Pancreas (tissue), 10 donors: ENCODE measurements around the gene AFDN. TPM values are rescaled to one million over a fixed set of nuclear protein-coding genes. Genes with fewer than 3 reads are reported as not detected.

ENCODE experiments used
- ATAC-seq, 4 donors: fragments of 200-7000 bp; cut with Tn5 transposase; one replicate each; pipeline versions ENCODE4 v1.8.0 to v1.9.1; 2020; ENCODE audit warnings: mild to moderate bottlenecking in 4 of 4, moderate library complexity in 4 of 4
- DNase-seq, 6 donors: peaks; one replicate each; pipeline ENCODE4 v3.0.0-alpha.2; 2020
- FAIRE-seq: peaks from 2 replicates; lab custom pipeline; 2012; peaks lifted over from hg19 to GRCh38; lab: Jason Lieb, UNC
- H3K27ac ChIP-seq, 4 donors: fragments of 200-600 bp; sonication (generic); 1 replicate in 3 of 4; 2 replicates in 1 of 4; pipeline versions ENCODE4 v1.5.0 to v1.8.0; 2020
- H3K27me3 ChIP-seq, 4 donors: fragments of 200-600 bp; one replicate each; pipeline ENCODE4 v1.8.0; 2021
- H3K36me3 ChIP-seq, 3 donors: fragments of 200-600 bp; sonication (generic) in 1 of 3; one replicate each; pipeline versions ENCODE4 v1.5.0 to v1.8.0; 2020 to 2021
- H3K4me1 ChIP-seq, 3 donors: fragments of 200-600 bp; one replicate each; pipeline ENCODE4 v1.8.0; 2021
- H3K4me3 ChIP-seq, 4 donors: fragments of 200-600 bp; sonication (generic) in 2 of 4; one replicate each; pipeline versions ENCODE4 v1.5.0 to v1.8.0; 2020 to 2021
- H3K9me3 ChIP-seq, 4 donors: fragments of 200-600 bp; one replicate each; pipeline ENCODE4 v1.8.0; 2021
- CTCF ChIP-seq, 4 donors: fragments of 200-600 bp; sonication (generic) in 3 of 4; IDR thresholded peaks; one replicate each; pipeline versions ENCODE4 v1.5.0 to v1.8.0; 2021; ENCODE audit warnings: antibody characterized with exemption in 4 of 4
- WGBS, 2 donors: extraction: QIAGEN DNeasy Blood & Tissue Kit; methylation state at CpG; one replicate each; pipeline ENCODE4 v1.1.7; 2013; 5-methylcytosine and 5-hydroxymethylcytosine counted together
- intact Hi-C, 3 donors: fragments of 100-400 bp; cut with DNase I; formaldehyde crosslinking; loops; one replicate each; pipeline versions ENCODE4 v1.11.1 to v1.14.2; 2022
- polyA plus RNA-seq, 2 donors: library from polyadenylated mRNA; stranded (reverse); fragments of 200-250 nt; gene quantifications; one replicate each; pipeline ENCODE4 v1.2.3, GENCODE V29; 2013
- total RNA-seq, 6 donors: library from RNA; stranded (reverse); fragmentation: NEBNext Ultra II Directional in 4 of 6; extraction: Animal tissue kit (Norgen Biotek cat#: 25700) in 4 of 6; gene quantifications; one replicate each; pipeline versions ENCODE4 v1.2.1 to v1.2.4, GENCODE V29; 2021 to 2023
- donor health status: healthy with polysubstance abuse.
- donor health status: DM: no; HTN: no; CAD: no; lungs with moderate emphysema.
- donor health status: DM: no; HTN: no; CAD: no.
- donor health status: control.
- donor health status: control.
- donor health status: Bipolar disorder and iron deficiency.
- donor health status: DM: yes; HTN: yes; CAD: no.
- donor health status: DM: no; HTN: no; CAD: no.
- donor health status: DM: no; HTN: no; CAD: no.
- donor health status: DM: yes; HTN: yes; CAD: no.

AFDN gene
- total and polyA plus RNA-seq, 8 donors: 55.2 to 122 (median 73.3) TPM

GRCh38 chr6:167985911-167986595 lies 159.3 kb downstream of the AFDN start:
- WGBS, 2 donors: 90 to 94% methylated on average over 37 to 39 of the region's 39 CpGs
- H3K4me3 ChIP-seq: no peak overlapping the region
- no peaks in the 10 kb centered on the region for H3K27me3 ChIP-seq
- H3K36me3 ChIP-seq: no peaks in the 10 kb centered on the region
- TF ChIP-seq CTCF (IDR thresholded peaks at IDR 0.05): no peak
- intact Hi-C loops: no loop called here
- FAIRE-seq: no peak
- H3K27ac ChIP-seq: no peak overlapping the region
- H3K9me3 ChIP-seq: no peaks in the 10 kb centered on the region
- no peak for ATAC-seq
- no peak for DNase-seq
- no peaks in the 10 kb centered on the region for H3K4me1 ChIP-seq

- H3K36me3 ChIP-seq: no peaks in the 10 kb centered on the region
- no peak overlapping the region for H3K4me3 ChIP-seq
- 87 to 91% methylated on average over 35 of the region's 35 CpGs for WGBS, 2 donors
- intact Hi-C loops: no loop called here
- FAIRE-seq (no peak), ATAC-seq (no peak), DNase-seq (no peak)
- H3K4me1 ChIP-seq: no peaks in the 10 kb centered on the region
- no peaks in the 10 kb centered on the region for H3K9me3 ChIP-seq
- no peak for TF ChIP-seq CTCF (IDR thresholded peaks at IDR 0.05)
- no peaks in the 10 kb centered on the region for H3K27me3 ChIP-seq
- H3K27ac ChIP-seq: no peak overlapping the region
Measured at GRCh38 chr6:167987396-167988153, 160.9 kb downstream of the AFDN start.

- no peak overlapping the region for H3K4me3 ChIP-seq
- WGBS, 2 donors: 63 to 72% methylated on average over 5 of the region's 5 CpGs
- H3K36me3 ChIP-seq: no peaks in the 10 kb centered on the region
- H3K27ac ChIP-seq: no peak overlapping the region
- no peaks in the 10 kb centered on the region for H3K27me3 ChIP-seq
- no peak for ATAC-seq
- H3K9me3 ChIP-seq: no peaks in the 10 kb centered on the region
- FAIRE-seq: no peak
- no peak for TF ChIP-seq CTCF (IDR thresholded peaks at IDR 0.05)
- intact Hi-C loops: no loop called here
- no peaks in the 10 kb centered on the region for H3K4me1 ChIP-seq
- DNase-seq: no peak
Measured at GRCh38 chr6:167988154-167988495, 161.4 kb downstream of the AFDN start.

- no peak for TF ChIP-seq CTCF (IDR thresholded peaks at IDR 0.05)
- intact Hi-C loops: no loop called here
- no peaks in the 10 kb centered on the region for H3K4me1 ChIP-seq
- no peak overlapping the region for H3K4me3 ChIP-seq
- no peak for FAIRE-seq
- no peaks in the 10 kb centered on the region for H3K9me3 ChIP-seq
- no peaks in the 10 kb centered on the region for H3K36me3 ChIP-seq
- H3K27me3 ChIP-seq: no peaks in the 10 kb centered on the region
- no peak for ATAC-seq
- DNase-seq: no peak
- WGBS, 2 donors: 87 to 94% methylated on average over 35 to 36 of the region's 36 CpGs
- H3K27ac ChIP-seq: no peak overlapping the region
Measured at GRCh38 chr6:167988945-167989841, 162.5 kb downstream of the AFDN start.
